Right lobe of liver (tissue), 6 donors: ENCODE measurements around the gene PARD6G. TPM values are rescaled to one million over a fixed set of nuclear protein-coding genes. Genes with fewer than 3 reads are reported as not detected.

Experiments used
- ATAC-seq, 4 donors: fragments of 200-7000 bp; cut with Tn5 transposase; one replicate each; pipeline ENCODE4 v1.9.1; 2020; ENCODE audit warnings: mild to moderate bottlenecking in 4 of 4, moderate library complexity in 4 of 4
- DNase-seq, 3 donors: peaks; one replicate each; pipeline ENCODE4 v3.0.0-alpha.2; 2020
- H3K27ac ChIP-seq, 3 donors: fragments of 200-600 bp; one replicate each; pipeline ENCODE4 v1.8.0; 2022
- H3K27me3 ChIP-seq, 2 donors: fragments of 200-600 bp; one replicate each; pipeline ENCODE4 v1.8.0; 2022
- H3K36me3 ChIP-seq, 4 donors: fragments of 200-600 bp; sonication (generic) in 1 of 4; one replicate each; pipeline versions ENCODE4 v1.5.1 to v1.8.0; 2017 to 2022; ENCODE audit warnings: control low read depth in 1 of 4
- H3K4me1 ChIP-seq, 4 donors: fragments of 200-600 bp; sonication (generic) in 1 of 4; one replicate each; pipeline versions ENCODE4 v1.5.1 to v1.8.0; 2017 to 2022; ENCODE audit warnings: control low read depth in 1 of 4
- H3K4me3 ChIP-seq, 3 donors: fragments of 200-600 bp; one replicate each; pipeline ENCODE4 v1.8.0; 2022
- H3K9me3 ChIP-seq, 4 donors: fragments of 200-600 bp; sonication (generic) in 1 of 4; one replicate each; pipeline versions ENCODE4 v1.5.1 to v1.8.0; 2017 to 2022; ENCODE audit warnings: control low read depth in 1 of 4
- POLR2A ChIP-seq: fragments of 450-650 bp; IDR thresholded peaks from one replicate; pipeline ENCODE4 v1.6.1; 2017; ENCODE audit warnings: antibody characterized with exemption, mild to moderate bottlenecking
- WGBS: methylation state at CpG from one replicate; pipeline ENCODE4 v1.1.6; 2018; ENCODE audit warnings: low coverage, low lambda C conversion rate; ENCODE audit not compliant: insufficient coverage; ENCODE audit errors: missing lambda C conversion rate; 5-methylcytosine and 5-hydroxymethylcytosine counted together
- intact Hi-C, 2 donors: fragments of 100-400 bp; cut with DNase I; formaldehyde crosslinking; loops; one replicate each; pipeline versions ENCODE4 v1.11.2 to v1.14.1; 2022
- total RNA-seq, 6 experiments: library from RNA; depleted of rRNA in 2 of 6; stranded (reverse); fragments of >200 nt in 2 of 6; fragmentation: NEBNext Ultra II Directional in 3 of 6; extraction: Animal tissue kit (Norgen Biotek cat#: 25700) in 3 of 6; gene quantifications; one replicate each; pipeline versions ENCODE4 v1.1.0 to v1.2.4, GENCODE V29; 2016 to 2023
- TF ChIP-seq, protein P1 (sequence below), 4 donors: fragments of 200-600 bp in 3 of 4; fragments of 450-650 bp in 1 of 4; IDR thresholded peaks; one replicate each; pipeline versions ENCODE4 v1.5.1 to v1.8.0; 2016 to 2022; ENCODE audit warnings: antibody characterized with exemption in 4 of 4, mild to moderate bottlenecking in 2 of 4
- donor health status: DM: no; HTN: yes; CAD: no.
- donor health status: DM: no; HTN: no; CAD: no.
- donor health status: DM: no; HTN: no; CAD: no.
- donor health status: DM: no; HTN: yes; CAD: no.
- donor health status: DM: no; HTN: yes; CAD: no.

The PARD6G gene
- total RNA-seq, 6 experiments from 2014 or later: 1.1 to 5.5 (median 2.1) TPM

DNA sequence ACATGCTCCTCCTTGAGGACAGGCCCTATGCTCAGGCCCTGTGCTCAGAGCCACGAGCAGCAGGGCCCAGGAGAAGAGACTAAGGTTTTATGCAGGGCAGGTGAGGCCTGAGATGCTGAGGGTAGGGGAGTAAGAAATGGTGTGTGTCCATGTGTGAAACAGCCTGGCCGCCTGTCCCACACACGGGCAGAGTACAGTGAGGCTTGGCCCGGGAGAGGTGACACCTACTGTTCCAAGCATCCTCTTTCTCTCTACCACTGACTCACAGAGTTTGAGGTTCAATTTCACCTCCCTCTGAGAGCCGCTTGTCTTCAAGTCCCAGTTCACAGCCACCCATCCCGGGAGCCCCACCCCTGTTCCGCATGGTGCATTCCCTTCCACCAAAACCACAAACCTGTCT is 84.1 kb downstream of the PARD6G start:
- no peak for TF ChIP-seq POLR2A
- TF ChIP-seq, protein P1, sequence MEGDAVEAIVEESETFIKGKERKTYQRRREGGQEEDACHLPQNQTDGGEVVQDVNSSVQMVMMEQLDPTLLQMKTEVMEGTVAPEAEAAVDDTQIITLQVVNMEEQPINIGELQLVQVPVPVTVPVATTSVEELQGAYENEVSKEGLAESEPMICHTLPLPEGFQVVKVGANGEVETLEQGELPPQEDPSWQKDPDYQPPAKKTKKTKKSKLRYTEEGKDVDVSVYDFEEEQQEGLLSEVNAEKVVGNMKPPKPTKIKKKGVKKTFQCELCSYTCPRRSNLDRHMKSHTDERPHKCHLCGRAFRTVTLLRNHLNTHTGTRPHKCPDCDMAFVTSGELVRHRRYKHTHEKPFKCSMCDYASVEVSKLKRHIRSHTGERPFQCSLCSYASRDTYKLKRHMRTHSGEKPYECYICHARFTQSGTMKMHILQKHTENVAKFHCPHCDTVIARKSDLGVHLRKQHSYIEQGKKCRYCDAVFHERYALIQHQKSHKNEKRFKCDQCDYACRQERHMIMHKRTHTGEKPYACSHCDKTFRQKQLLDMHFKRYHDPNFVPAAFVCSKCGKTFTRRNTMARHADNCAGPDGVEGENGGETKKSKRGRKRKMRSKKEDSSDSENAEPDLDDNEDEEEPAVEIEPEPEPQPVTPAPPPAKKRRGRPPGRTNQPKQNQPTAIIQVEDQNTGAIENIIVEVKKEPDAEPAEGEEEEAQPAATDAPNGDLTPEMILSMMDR (IDR thresholded peaks at IDR 0.05): no peak
- Histone ChIP-seq H3K9me3 (no peaks in the 10 kb centered on the region), H3K27ac (no peak overlapping the region), H3K36me3 (peaks cover 0 to 6% (median 0%) of the 10 kb centered on the region in 4 donors), H3K4me3 (no peak overlapping the region), H3K4me1 (no peaks in the 10 kb centered on the region), H3K27me3 (no peaks in the 10 kb centered on the region)
- intact Hi-C loops: no loop called here
- 86% methylated on average over 2 of the region's 7 CpGs for WGBS
- DNase-seq: no peak
- peak in 1 of 4 donors; percentile 16 for ATAC-seq

DNA sequence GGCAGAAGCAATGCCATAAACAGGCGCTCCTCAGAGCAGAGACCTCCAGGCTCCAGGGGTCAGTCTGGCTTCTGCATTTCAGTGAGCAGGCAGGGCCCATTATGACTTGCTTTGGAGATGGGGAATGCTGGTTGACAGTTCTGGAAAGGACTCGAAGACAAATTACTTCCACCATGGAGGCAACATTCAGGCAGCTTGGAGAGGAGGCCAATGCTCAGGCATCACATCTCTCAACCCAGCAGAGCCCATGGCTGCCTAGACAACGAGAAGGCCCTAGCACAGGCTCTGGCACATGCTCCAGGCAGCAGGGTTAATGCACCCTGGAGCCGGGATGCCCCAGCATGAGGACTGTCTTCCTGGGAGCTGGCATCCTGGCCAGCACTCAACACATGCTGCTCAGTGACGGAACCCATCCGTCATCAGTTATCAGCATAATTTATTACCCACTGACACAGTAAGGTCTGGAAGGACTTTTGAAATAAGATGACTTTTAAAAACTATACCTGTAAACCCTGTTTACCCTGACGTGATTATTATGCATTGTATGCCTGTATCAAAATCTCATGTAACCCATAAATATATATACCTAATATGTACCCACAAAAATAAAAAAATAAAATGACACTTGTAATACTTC is 85.4 kb downstream of the PARD6G start:
- Histone ChIP-seq H3K4me3 (no peak overlapping the region), H3K27ac (no peak overlapping the region), H3K36me3 (peaks cover 0 to 6% (median 0%) of the 10 kb centered on the region in 4 donors), H3K9me3 (no peaks in the 10 kb centered on the region), H3K27me3 (no peaks in the 10 kb centered on the region), H3K4me1 (no peaks in the 10 kb centered on the region)
- intact Hi-C loops: no loop called here
- TF ChIP-seq, protein P1 (IDR thresholded peaks at IDR 0.05): no peak
- TF ChIP-seq POLR2A: no peak
- ATAC-seq: no peak
- WGBS: 90% methylated on average over 2 of the region's 7 CpGs
- no peak for DNase-seq

DNA sequence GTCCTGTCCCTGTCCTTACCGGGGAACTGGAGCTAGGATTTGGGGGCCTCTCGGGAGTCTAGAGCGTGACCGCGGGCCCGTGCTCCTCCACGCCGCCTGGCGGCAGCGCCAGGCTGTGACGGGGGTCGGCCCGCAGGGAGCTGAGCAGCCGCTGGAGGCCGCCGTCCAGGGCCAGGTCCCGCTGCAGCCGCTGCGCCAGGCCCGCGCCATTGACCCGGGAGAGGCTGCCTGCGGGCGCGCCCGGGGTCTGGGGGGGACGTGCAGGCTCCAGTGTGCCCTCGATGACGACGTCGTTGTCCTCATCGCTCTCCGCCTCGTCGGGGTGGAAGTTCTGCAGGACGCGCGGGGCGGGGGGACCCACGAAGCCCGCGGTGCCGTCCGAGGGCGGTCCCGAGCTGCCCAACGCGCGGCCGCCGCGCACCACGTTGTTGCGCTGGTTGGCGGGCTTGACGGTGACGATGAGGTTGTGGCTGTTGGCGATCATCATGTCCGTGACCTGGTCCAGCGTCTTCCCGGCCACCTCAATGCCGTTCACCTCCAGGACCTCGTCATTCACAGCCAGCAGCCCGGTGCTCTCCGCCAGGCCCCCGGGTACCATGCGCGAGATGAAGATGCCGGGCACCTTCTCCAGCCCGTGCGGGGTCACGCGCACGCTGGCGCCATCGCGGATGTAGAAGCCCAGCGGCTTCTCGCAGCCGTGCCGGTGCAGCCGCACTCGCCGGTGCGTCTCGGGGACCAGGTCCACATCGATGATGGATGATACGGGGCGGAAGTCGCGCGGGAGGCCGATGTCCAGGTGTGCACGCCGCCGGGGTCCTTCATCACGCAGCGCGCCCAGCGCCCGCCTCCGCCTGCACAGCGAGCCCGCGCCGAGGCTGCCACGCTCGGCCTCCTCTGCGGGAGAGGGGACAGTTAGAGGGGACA is 87.3 kb downstream of the PARD6G start:
- DNase-seq: no peak
- no peaks in the 10 kb centered on the region for H3K4me1 ChIP-seq
- H3K36me3 ChIP-seq: peaks cover 0 to 6% (median 0%) of the 10 kb centered on the region in 4 donors
- H3K27me3 ChIP-seq: no peaks in the 10 kb centered on the region
- ATAC-seq: peak; percentile 20 to 75 (median 58)
- H3K27ac ChIP-seq: no peak overlapping the region
- intact Hi-C loops: no loop called here
- TF ChIP-seq POLR2A: no peak
- TF ChIP-seq, protein P1 (IDR thresholded peaks at IDR 0.05): peak in 3 of 4 donors; percentile 7 to 47 (median 24)
- no peak overlapping the region for H3K4me3 ChIP-seq
- no peaks in the 10 kb centered on the region for H3K9me3 ChIP-seq
- 67% methylated on average over 24 of the region's 109 CpGs for WGBS

DNA sequence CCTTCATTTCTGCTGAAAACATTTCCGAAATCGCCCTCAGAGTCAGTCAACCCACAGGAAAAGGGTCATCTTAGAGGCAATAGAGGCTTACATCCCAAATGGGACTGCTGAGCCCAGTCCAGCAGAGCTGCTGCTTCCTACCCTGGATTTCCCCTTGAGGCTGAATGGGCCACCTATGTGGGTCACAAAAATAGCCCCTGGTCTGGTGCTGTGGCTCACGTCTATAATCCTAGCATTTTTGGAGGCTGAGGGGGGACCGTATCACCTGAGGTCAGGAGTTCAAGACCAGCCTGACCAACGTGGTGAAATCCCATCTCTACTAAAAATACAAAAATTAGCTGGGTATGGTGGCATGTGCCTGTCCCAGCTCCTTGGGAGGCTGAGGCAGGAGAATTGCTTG is 88.9 kb downstream of the PARD6G start:
- H3K27ac ChIP-seq: no peak overlapping the region
- H3K4me3 ChIP-seq: no peak overlapping the region
- WGBS: 40% methylated on average over 5 of the region's 5 CpGs
- no peak for ATAC-seq
- no peaks in the 10 kb centered on the region for H3K27me3 ChIP-seq
- intact Hi-C loops: no loop called here
- no peaks in the 10 kb centered on the region for H3K4me1 ChIP-seq
- DNase-seq: no peak
- H3K9me3 ChIP-seq: no peaks in the 10 kb centered on the region
- TF ChIP-seq POLR2A: no peak
- TF ChIP-seq, protein P1 (IDR thresholded peaks at IDR 0.05): no peak
- H3K36me3 ChIP-seq: peaks cover 0 to 6% (median 0%) of the 10 kb centered on the region in 4 donors
